ENCODE results near the gene LRIG2.

DNA sequence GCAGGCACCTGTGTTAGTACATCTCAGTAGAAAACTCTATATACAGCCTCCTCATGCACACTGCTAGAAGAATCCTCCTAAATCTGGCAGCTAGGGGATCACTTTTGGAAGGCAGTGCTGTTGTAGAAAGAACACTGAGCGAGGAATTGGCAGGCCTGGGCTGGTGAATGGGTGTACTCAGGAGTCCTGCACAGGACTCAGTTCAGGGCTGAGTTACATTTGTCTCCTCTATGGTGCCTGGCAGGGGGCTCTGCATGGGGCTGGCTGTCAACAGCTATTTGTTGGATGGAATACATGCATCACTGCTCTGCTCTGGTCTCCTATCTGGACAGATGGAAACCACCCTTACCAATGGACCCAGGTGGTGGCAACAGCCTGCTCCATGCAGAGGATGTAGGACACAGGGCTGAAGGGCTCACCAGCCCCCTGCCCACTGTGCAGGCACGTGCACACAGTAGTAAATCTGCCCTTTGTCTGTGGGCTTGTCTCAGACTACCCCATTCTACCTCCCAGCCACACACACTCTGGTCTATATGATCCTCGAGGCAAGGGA, 74.2 kb downstream of the LRIG2 start:
- no peak for TF ChIP-seq EP300 (IDR thresholded peaks at IDR 0.05; ENCODE audit: low read depth)
- TF ChIP-seq, protein P1, sequence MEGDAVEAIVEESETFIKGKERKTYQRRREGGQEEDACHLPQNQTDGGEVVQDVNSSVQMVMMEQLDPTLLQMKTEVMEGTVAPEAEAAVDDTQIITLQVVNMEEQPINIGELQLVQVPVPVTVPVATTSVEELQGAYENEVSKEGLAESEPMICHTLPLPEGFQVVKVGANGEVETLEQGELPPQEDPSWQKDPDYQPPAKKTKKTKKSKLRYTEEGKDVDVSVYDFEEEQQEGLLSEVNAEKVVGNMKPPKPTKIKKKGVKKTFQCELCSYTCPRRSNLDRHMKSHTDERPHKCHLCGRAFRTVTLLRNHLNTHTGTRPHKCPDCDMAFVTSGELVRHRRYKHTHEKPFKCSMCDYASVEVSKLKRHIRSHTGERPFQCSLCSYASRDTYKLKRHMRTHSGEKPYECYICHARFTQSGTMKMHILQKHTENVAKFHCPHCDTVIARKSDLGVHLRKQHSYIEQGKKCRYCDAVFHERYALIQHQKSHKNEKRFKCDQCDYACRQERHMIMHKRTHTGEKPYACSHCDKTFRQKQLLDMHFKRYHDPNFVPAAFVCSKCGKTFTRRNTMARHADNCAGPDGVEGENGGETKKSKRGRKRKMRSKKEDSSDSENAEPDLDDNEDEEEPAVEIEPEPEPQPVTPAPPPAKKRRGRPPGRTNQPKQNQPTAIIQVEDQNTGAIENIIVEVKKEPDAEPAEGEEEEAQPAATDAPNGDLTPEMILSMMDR (IDR thresholded peaks at IDR 0.05): no peak
- no peak for TF ChIP-seq POLR2A (IDR thresholded peaks at IDR 0.05)
- no peak for TF ChIP-seq POLR2AphosphoS5 (IDR thresholded peaks at IDR 0.05)

Data from transverse colon (tissue), 4 donors.